SK-N-SH treated with all-trans-retinoic acid at 6 μM for 48 hours (cell line): ENCODE data around the gene NFIX.

Experiments
- ATAC-seq: fragments of 200-7000 bp; cut with Tn5 transposase; 3 replicates; pipeline ENCODE4 v1.9.1; 2020; ENCODE audit warnings: mild to moderate bottlenecking, moderate library complexity
- ARNTL ChIP-seq: fragments of 450-650 bp; formaldehyde crosslinking; IDR thresholded peaks from 2 replicates; pipeline ENCODE4 v1.5.0; 2020; ENCODE audit warnings: low read depth, mild to moderate bottlenecking, moderate library complexity, borderline replicate concordance
- BACH2 ChIP-seq: fragments of 250-450 bp; sonication (Bioruptor Pico); IDR thresholded peaks from 2 replicates; pipeline ENCODE4 v1.9.0; 2021; ENCODE audit warnings: mild to moderate bottlenecking, borderline replicate concordance
- CREB5 ChIP-seq: fragments of 250-450 bp; sonication (Bioruptor Pico); IDR thresholded peaks from 2 replicates; pipeline ENCODE4 v1.5.1; 2020; ENCODE audit warnings: low read depth, mild to moderate bottlenecking, moderate library complexity
- CSDC2 ChIP-seq: fragments of 250-450 bp; sonication (Bioruptor Pico); IDR thresholded peaks from 2 replicates; pipeline ENCODE4 v1.5.0; 2020; ENCODE audit warnings: mild to moderate bottlenecking, moderate library complexity
- CSRNP3 ChIP-seq: fragments of 250-450 bp; sonication (Bioruptor Pico); IDR thresholded peaks from 2 replicates; pipeline ENCODE4 v1.5.1; 2021; ENCODE audit warnings: mild to moderate bottlenecking, moderate library complexity
- ESRRG ChIP-seq: fragments of 250-450 bp; sonication (Bioruptor Pico); IDR thresholded peaks from 2 replicates; pipeline ENCODE4 v1.6.1; 2021; ENCODE audit warnings: mild to moderate bottlenecking
- GLIS3 ChIP-seq: fragments of 250-450 bp; sonication (Bioruptor Pico); IDR thresholded peaks from 2 replicates; pipeline ENCODE4 v1.5.0; 2020; ENCODE audit warnings: mild to moderate bottlenecking, moderate library complexity
- ISL1 ChIP-seq: fragments of 250-450 bp; sonication (Bioruptor Pico); IDR thresholded peaks from 2 replicates; pipeline ENCODE4 v2.1.2; 2022; ENCODE audit warnings: mild to moderate bottlenecking, moderate library complexity
- OSR1 ChIP-seq: fragments of 250-450 bp; sonication (Bioruptor Pico); IDR thresholded peaks from 2 replicates; pipeline ENCODE4 v1.8.0; 2022; ENCODE audit warnings: moderate library complexity, mild to moderate bottlenecking, inconsistent platforms
- PATZ1 ChIP-seq: fragments of 250-450 bp; sonication (Bioruptor Pico); IDR thresholded peaks from 2 replicates; pipeline ENCODE4 v1.8.0; 2020; ENCODE audit warnings: mild to moderate bottlenecking, moderate library complexity, borderline replicate concordance
- POU6F1 ChIP-seq: fragments of 250-450 bp; sonication (Bioruptor Pico); IDR thresholded peaks from 2 replicates; pipeline ENCODE4 v1.8.0; 2021; ENCODE audit warnings: low read depth, mild to moderate bottlenecking, moderate library complexity, borderline replicate concordance
- PPARA ChIP-seq: fragments of 250-450 bp; sonication (Bioruptor Pico); IDR thresholded peaks from 2 replicates; pipeline ENCODE4 v1.5.0; 2020; ENCODE audit warnings: mild to moderate bottlenecking, borderline replicate concordance
- RARB ChIP-seq: fragments of 250-450 bp; sonication (Bioruptor Pico); IDR thresholded peaks from 2 replicates; pipeline ENCODE4 v1.8.0; 2021; ENCODE audit warnings: mild to moderate bottlenecking, moderate library complexity
- SNAI2 ChIP-seq: fragments of 250-450 bp; sonication (Bioruptor Pico); IDR thresholded peaks from 2 replicates; pipeline ENCODE4 v1.5.0; 2020; ENCODE audit warnings: mild to moderate bottlenecking, moderate library complexity
- TCF4 ChIP-seq: fragments of 250-450 bp; sonication (Bioruptor Pico); IDR thresholded peaks from 2 replicates; pipeline ENCODE4 v1.8.0; 2021; ENCODE audit warnings: mild to moderate bottlenecking, moderate library complexity, borderline replicate concordance
- TOX ChIP-seq: fragments of 250-450 bp; sonication (Bioruptor Pico); IDR thresholded peaks from 2 replicates; pipeline ENCODE4 v1.8.0; 2021; ENCODE audit warnings: mild to moderate bottlenecking, moderate library complexity, borderline replicate concordance
- TSHZ2 ChIP-seq: fragments of 250-450 bp; sonication (Bioruptor Pico); IDR thresholded peaks from 2 replicates; pipeline ENCODE4 v1.5.0; 2020; ENCODE audit warnings: mild to moderate bottlenecking, moderate library complexity
- ZC3H10 ChIP-seq: fragments of 250-450 bp; sonication (Bioruptor Pico); IDR thresholded peaks from 2 replicates; pipeline ENCODE4 v1.5.1; 2021; ENCODE audit warnings: mild to moderate bottlenecking, moderate library complexity
- ZFP30 ChIP-seq: fragments of 450-650 bp; formaldehyde crosslinking; IDR thresholded peaks from 2 replicates; pipeline ENCODE4 v1.5.0; 2022; ENCODE audit warnings: mild to moderate bottlenecking, moderate library complexity
- ZNF565 ChIP-seq: fragments of 450-650 bp; formaldehyde crosslinking; conservative IDR thresholded peaks from 2 replicates; pipeline ENCODE4 v1.5.0; 2020; ENCODE audit warnings: low read depth, mild to moderate bottlenecking, moderate library complexity
- ZNF70 ChIP-seq: fragments of 450-650 bp; formaldehyde crosslinking; IDR thresholded peaks from 2 replicates; pipeline ENCODE4 v1.5.0; 2020; ENCODE audit warnings: mild to moderate bottlenecking, moderate library complexity
- ZNF8 ChIP-seq: fragments of 450-650 bp; formaldehyde crosslinking; IDR thresholded peaks from 2 replicates; pipeline ENCODE4 v1.5.0; 2020; ENCODE audit warnings: mild to moderate bottlenecking, moderate library complexity

Gene NFIX

GRCh38 chr19:13089139-13089856 is 94.0 kb downstream of the NFIX start:
- ATAC-seq, result peak; percentile 36
- TF ChIP-seq ZC3H10 (CRISPR knock-in tag) (no peak), CSDC2 (CRISPR knock-in tag) (no peak), ZNF70 (CRISPR knock-in tag) (no peak), SNAI2 (CRISPR knock-in tag) (no peak), TCF4 (no peak), RARB (CRISPR knock-in tag) (no peak), ZNF565 (CRISPR knock-in tag) (no peak), GLIS3 (CRISPR knock-in tag) (no peak), TSHZ2 (CRISPR knock-in tag) (no peak), BACH2 (CRISPR knock-in tag) (no peak)

GRCh38 chr19:13089857-13090507 is 94.7 kb downstream of the NFIX start:
- TF ChIP-seq ZNF565 (CRISPR knock-in tag) (no peak), CSRNP3 (CRISPR knock-in tag) (no peak), ZFP30 (CRISPR knock-in tag) (no peak), TOX (CRISPR knock-in tag) (no peak), ARNTL (CRISPR knock-in tag) (no peak)
- no peak for ATAC-seq

- no peak for ATAC-seq
- TF ChIP-seq RARB (CRISPR knock-in tag) (no peak), PPARA (CRISPR knock-in tag) (no peak), ZC3H10 (CRISPR knock-in tag) (no peak), ARNTL (CRISPR knock-in tag) (no peak), CSDC2 (CRISPR knock-in tag) (no peak), ZNF565 (CRISPR knock-in tag) (no peak), ZNF8 (CRISPR knock-in tag) (no peak), TSHZ2 (CRISPR knock-in tag) (no peak), OSR1 (no peak), ZFP30 (CRISPR knock-in tag) (no peak), POU6F1 (CRISPR knock-in tag) (no peak), PATZ1 (CRISPR knock-in tag) (no peak), BACH2 (CRISPR knock-in tag) (no peak), TOX (CRISPR knock-in tag) (no peak), CREB5 (no peak), GLIS3 (CRISPR knock-in tag) (no peak), ESRRG (CRISPR knock-in tag) (no peak), ISL1 (no peak)
Observed at GRCh38 chr19:13090511-13091231, 95.4 kb downstream of the NFIX start.
